ENCODE data around the gene SLC35A3.

DNA sequence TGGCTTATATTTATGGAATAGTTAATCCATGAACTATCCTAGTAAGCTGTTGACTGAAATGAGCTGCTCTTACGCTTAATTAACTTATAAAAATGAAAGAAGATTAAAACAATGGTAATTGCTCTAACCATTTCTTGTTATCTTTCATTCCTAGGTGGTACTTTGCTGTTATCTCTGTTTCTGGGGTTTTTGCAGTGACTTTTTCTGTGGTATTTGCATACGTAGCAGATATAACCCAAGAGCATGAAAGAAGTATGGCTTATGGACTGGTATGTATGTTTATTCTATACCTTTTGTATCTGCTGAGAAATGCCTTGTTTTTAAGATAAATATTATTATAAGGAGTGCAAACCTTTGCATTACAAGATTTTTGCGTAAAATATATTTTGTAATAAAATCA lies 91.9 kb downstream of the SLC35A3 start:
- TF ChIP-seq, protein P1, sequence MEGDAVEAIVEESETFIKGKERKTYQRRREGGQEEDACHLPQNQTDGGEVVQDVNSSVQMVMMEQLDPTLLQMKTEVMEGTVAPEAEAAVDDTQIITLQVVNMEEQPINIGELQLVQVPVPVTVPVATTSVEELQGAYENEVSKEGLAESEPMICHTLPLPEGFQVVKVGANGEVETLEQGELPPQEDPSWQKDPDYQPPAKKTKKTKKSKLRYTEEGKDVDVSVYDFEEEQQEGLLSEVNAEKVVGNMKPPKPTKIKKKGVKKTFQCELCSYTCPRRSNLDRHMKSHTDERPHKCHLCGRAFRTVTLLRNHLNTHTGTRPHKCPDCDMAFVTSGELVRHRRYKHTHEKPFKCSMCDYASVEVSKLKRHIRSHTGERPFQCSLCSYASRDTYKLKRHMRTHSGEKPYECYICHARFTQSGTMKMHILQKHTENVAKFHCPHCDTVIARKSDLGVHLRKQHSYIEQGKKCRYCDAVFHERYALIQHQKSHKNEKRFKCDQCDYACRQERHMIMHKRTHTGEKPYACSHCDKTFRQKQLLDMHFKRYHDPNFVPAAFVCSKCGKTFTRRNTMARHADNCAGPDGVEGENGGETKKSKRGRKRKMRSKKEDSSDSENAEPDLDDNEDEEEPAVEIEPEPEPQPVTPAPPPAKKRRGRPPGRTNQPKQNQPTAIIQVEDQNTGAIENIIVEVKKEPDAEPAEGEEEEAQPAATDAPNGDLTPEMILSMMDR (IDR thresholded peaks at IDR 0.05): no peak
- TF ChIP-seq POLR2A (IDR thresholded peaks at IDR 0.05): no peak

Measured in testis (tissue), 2 donors.